Inflammatory macrophage (primary cell): Measurements from ENCODE around the gene GPC4.

Experiments used
- DNase-seq, 2 donors: peaks; one replicate each; pipeline ENCODE4 v3.0.0-alpha.2; 2020 to 2022

Gene GPC4

GRCh38 chrX:133410550-133410949 is 4.7 kb downstream of the GPC4 start:
- DNase-seq = no peak

- DNase-seq = no peak
These were observed 9.6 kb downstream of the GPC4 start for GRCh38 chrX:133405498-133406185.

DNA sequence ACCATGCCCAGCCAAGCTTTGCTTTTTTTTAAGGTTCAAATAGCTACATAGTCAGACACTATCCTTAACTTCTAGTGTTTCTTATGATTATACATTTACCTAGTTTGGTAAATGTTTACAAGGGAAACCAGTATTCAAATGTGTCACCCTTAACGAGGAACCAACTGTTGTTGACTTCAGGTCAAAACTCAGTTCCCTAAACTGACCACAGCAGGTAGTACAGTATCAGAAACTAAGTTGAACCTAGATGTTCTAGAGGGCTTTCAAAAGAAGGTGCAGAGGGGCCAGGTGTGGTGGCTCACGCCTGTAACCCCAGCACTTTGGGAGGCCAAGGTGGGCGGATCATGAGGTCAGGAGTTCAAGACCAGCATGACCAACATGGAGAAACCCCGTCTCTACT is 11.3 kb downstream of the GPC4 start:
- no peak for DNase-seq

GRCh38 chrX:133402830-133403625 is 12.3 kb downstream of the GPC4 start:
- DNase-seq = no peak

DNA sequence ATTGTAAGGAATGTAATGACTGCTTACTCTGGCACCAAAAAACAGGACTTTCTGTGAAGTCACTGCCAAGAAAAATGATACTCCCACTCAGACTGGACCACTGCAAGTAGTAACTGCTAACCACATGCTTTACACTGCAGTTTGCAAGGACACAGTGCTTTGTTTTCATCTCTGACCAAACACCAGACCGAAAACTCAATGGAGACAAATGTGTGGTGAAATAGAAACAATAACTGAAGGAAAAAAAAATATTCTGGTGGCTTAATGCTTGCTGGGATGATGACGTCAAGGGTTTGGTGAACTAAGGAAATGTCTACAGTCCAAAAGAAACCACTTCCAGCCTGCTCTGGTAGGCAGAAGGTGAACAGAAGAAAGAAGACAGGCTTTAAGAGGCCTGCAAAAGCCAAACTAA is 13.2 kb downstream of the GPC4 start:
- DNase-seq = no peak

DNA sequence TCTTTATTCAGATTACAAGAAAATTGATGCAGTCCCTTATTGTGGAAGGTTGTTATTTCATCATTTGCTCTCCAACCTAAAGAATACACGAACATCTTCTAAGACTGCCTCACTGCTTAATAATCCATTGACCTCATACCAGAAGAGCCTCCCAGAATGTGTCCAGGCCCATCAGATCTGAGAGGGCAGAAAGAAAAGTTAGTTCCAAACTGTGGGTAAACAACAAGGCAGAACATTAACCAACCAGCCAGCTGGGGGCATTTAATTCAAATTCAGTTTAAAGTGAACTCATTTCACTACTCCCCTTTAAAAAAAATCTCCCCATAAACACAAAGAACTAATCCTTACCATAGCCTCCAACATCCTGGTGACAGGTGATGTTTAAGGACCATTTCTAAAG is 13.8 kb downstream of the GPC4 start:
- DNase-seq = no peak

- DNase-seq = no peak
These were observed 15.9 kb downstream of the GPC4 start for GRCh38 chrX:133399411-133399810.

- no peak for DNase-seq
These were observed 20.5 kb downstream of the GPC4 start for GRCh38 chrX:133394765-133395164.

- DNase-seq = no peak
These were observed 22.6 kb downstream of the GPC4 start for GRCh38 chrX:133392671-133393070.

- DNase-seq = no peak
These were observed 24.2 kb downstream of the GPC4 start for GRCh38 chrX:133391111-133391510.

- no peak for DNase-seq
These were observed 24.6 kb downstream of the GPC4 start for GRCh38 chrX:133390676-133391075.

- DNase-seq = no peak
These were observed 25.3 kb downstream of the GPC4 start for GRCh38 chrX:133389975-133390374.

DNA sequence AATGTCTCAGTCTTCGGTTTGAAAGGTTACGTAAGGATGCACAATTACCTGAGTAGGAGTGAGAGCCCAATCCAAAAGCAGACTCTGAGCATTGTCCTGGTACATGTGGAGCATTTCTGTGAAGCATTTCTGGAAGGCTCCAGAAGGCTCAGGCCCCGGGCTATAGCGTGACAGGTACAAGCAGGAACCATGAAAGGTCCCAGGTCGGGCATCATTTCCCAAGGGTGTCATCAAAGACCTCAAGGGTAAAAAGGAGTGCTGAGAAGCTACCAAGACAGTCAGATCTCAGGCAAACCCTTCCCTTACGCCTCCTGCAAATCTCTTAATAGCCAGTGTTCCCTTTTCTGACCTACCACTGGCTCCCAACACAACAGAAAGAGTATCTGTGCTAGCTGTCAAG is 30.8 kb downstream of the GPC4 start:
- no peak for DNase-seq

DNA sequence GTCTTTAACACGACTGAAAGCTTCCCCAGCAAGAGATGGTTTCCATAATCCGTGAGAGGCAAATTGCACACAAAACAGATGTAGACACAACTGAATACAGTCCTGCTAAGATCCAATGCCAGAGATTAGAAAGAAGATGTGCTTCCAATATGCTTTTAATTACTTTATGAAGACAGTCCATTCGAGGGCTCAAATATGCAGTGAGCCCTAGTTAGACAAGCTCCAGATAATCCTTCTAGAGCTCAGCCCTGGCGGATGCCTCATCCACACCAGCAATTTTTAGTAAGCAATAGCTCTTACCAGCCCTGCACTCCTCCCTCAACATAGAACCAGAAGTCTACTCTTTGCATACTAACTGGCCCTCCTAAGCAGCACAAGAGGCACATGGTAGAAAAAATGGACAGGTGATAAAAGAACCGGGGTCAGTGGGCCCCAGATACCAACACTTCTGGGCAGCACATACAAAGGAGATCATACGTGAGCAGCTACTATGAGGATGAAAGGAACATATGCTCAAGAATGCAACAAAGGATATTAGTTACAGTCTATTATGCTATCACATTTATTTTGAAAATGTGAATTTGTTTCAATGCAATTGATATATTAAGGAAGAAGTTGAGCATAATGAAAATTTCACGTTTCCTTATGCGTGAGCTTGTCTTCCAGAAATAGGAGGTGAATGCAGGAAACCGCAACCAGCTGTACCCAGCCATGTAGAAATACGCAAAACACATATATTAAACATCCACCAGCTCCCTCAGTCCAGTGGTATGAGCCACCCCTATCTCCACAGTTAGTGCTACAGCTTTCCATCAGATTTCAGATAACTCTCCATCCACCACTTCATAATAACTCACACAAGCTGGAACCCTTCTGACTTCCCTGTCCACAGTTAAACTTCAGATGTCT is 34.3 kb downstream of the GPC4 start:
- peak in 1 of 2 donors; percentile 28 for DNase-seq

- DNase-seq = no peak
These were observed 38.9 kb downstream of the GPC4 start for GRCh38 chrX:133376422-133376821.

- DNase-seq = no peak
These were observed 39.5 kb downstream of the GPC4 start for GRCh38 chrX:133375615-133376340.

DNA sequence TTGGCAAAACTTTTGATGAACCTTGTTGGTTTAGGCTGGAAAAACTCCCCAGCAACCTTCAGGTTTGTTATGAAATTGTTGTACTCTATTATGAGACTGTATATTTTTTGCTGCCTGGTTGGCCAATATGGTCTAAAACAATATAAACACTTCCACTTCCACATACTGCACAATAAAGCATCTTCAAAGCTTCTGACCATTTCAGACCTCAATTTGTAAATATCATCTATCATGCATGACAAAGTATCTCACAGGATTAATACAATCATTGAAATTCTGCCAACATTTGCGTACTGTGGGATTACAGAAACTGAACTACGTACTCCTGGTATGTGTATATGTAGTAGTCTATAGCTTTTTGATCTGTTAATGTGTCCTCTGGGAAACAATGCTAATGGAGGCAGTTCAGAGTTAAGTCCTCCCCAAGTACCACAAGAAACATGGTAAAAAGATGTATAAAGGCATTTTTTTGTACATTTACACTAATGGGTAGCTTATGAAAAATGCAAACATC is 40.4 kb downstream of the GPC4 start:
- peak in 1 of 2 donors; percentile 8 for DNase-seq

DNA sequence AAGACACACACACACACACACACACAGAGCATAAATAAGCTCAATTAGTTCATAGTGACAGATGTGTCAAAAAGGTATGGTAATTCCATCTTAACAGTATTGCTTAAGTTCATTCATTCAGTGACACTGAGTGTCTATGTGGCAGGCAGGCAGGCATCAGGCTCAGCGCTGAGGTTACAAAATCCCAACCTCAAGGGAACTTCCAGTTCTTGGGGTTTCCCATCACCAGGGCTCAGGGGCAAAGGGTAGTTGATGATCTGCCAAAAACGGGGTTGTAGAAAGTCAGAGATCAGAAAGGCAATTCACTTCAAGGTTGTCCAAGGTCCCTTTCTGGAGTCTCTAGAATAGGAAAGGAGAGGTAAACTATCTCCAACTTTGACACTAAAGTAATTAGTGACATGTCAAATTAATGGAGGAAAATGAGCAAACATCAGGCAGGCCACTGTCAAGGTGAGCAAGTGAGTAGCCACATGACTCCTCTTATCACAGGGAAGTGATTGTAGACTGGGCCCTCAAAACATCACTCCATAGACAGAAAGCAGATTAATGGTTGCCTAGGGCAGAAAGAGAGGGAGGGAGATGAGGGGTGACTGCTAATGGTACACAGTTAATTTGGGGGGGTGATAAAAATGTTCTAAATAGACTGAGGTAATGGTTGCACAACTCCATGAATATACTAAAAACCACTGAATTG is 41.8 kb downstream of the GPC4 start:
- DNase-seq = peak in 1 of 2 donors; percentile 50

DNA sequence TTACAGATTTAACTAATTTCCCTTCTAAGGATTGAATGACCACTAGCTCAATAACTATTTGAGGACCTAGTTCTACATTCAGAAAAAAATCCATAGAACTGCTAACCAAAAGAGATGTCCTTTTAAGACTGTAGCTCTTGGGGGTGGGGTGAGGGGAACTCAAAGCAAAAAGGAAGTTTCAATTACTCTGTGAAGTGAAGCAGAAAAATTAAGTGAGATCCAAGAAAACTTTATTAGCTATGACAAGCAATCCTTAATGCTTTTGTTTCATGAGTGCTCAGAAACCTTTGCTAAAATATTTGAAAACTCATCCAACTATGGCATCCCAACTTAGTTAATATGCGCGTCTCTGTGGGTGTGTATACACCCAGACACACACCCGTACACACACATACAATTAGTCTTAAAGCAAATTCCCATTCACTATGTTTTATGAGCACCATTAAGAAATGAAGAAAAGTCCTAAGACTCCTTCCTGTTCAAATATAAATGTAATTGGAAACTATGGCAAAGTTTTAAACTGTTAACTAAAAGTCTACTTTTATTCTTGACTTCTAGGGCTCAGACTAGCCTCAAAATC is 44.5 kb downstream of the GPC4 start:
- DNase-seq = no peak

DNA sequence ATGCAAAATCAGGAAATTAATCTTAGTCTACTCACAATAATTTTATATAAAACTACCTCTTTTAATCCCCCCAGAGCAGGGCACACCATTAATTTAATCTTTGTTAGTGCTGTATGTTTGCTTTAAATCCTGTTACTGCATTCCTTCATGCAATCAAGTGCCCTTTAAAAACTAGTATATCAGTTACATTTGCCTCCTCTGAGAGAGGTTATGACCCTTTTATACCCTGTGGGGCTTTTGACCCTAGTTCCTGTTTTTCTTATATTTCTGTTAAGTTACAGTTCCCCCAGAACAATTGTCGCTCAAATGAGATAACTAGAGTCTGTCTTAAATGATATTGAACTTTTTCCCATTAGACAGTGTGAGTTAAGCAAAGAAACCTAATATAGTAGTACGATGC is 46.2 kb downstream of the GPC4 start:
- no peak for DNase-seq

DNA sequence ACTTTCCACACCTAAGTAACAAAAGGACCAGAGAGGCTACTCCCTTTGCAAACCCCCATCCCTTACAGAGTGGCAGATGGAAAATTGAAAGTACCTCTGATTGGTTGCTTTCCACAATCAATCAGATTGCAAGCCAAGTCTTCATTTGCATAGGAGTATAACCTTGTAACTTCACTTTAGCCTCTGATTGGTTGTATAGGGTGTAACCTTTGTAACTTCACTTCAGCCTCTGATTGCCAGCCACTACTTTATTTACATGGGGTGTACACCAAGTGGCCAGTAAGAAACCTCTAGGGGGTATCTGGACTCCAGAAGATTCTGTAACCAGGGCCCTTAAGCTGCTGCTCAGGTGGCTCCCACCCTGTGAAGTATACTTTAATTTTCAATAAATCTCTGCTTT is 48.6 kb downstream of the GPC4 start:
- DNase-seq = no peak
